SK-N-SH (cell line): Measurements from ENCODE around the gene GDPD4. TPM values are rescaled to one million over a fixed set of nuclear protein-coding genes. Genes with fewer than 3 reads are reported as not detected.

Experiments
- CTCF ChIA-PET: fragments of 300-600, 350-600 bp; formaldehyde crosslinking; extraction: SDS; loops from one replicate; lab custom pipeline; 2021; lab: Yijun Ruan, JAX
- POLR2A ChIA-PET: fragments of 350-600 bp; sonication (Branson Sonifier 250); formaldehyde crosslinking; extraction: SDS; loops from one replicate; lab custom pipeline; 2020; ENCODE audit warnings: antibody characterized with exemption, inconsistent platforms; lab: Yijun Ruan, JAX
- DNase-seq: peaks from one replicate; pipeline ENCODE4 v3.0.0; 2012
- H2AFZ ChIP-seq: fragments of 200-600 bp; sonication (generic); 2 replicates; pipeline ENCODE4 v1.8.1; 2016; ENCODE audit warnings: antibody characterized with exemption, mild to moderate bottlenecking, low read depth
- H3F3A ChIP-seq: fragments of 200-600 bp; sonication (generic); replicated peaks from 2 replicates; pipeline ENCODE3; 2016; ENCODE audit warnings: antibody characterized with exemption, mild to moderate bottlenecking; ENCODE audit not compliant: insufficient read depth
- H3K27ac ChIP-seq, 2 experiments: fragments of 200-500 bp in 1 of 2; fragments of 200-600 bp in 1 of 2; sonication (Bioruptor generic) in 1 of 2; sonication (generic), shearing (Covaris generic) in 1 of 2; 2 replicates each; pipeline versions ENCODE4 v1.5.1 to v1.6.1; 2014 to 2016; ENCODE audit warnings: low read depth in 2 of 2, inconsistent platforms in 1 of 2, low read length in 1 of 2, mild to moderate bottlenecking in 1 of 2, mixed read lengths in 1 of 2
- H3K27me3 ChIP-seq: fragments of 200-600 bp; sonication (generic), shearing (Covaris generic); 2 replicates; pipeline ENCODE4 v1.6.1; 2016; ENCODE audit warnings: mixed run types; ENCODE audit not compliant: insufficient read depth
- H3K36me3 ChIP-seq, 2 experiments: fragments of 200-500 bp in 1 of 2; fragments of 200-600 bp in 1 of 2; sonication (Bioruptor generic) in 1 of 2; sonication (generic) in 1 of 2; replicated peaks in 1 of 2; 2 replicates each; pipeline versions ENCODE3 to v1.5.1; 2014 to 2016; ENCODE audit warnings: low read length in 1 of 2, mild to moderate bottlenecking in 1 of 2; ENCODE audit not compliant: insufficient read depth in 2 of 2, control insufficient read depth in 1 of 2
- H3K4me1 ChIP-seq, 2 experiments: fragments of 200-500 bp in 1 of 2; fragments of 200-600 bp in 1 of 2; sonication (Bioruptor generic) in 1 of 2; sonication (generic), shearing (Covaris generic) in 1 of 2; 2 replicates each; pipeline versions ENCODE4 v1.5.1 to v1.6.1; 2014 to 2016; ENCODE audit warnings: low read depth in 1 of 2, low read length in 1 of 2, mixed run types in 1 of 2; ENCODE audit not compliant: insufficient read depth in 2 of 2, control insufficient read depth in 1 of 2
- H3K4me2 ChIP-seq: fragments of 200-600 bp; sonication (generic), shearing (Covaris generic); 2 replicates; pipeline ENCODE4 v1.6.1; 2017; ENCODE audit warnings: mixed run types
- H3K4me3 ChIP-seq, 2 experiments: fragments of 200-500 bp in 1 of 2; fragments of 200-600 bp in 1 of 2; sonication (Bioruptor generic) in 1 of 2; sonication (generic), shearing (Covaris generic) in 1 of 2; 2 replicates each; pipeline versions ENCODE4 v1.5.1 to v1.8.1; 2014 to 2016; ENCODE audit warnings: low read depth in 2 of 2, inconsistent platforms in 1 of 2, low read length in 1 of 2, mild to moderate bottlenecking in 1 of 2, mixed read lengths in 1 of 2, moderate library complexity in 1 of 2
- H3K79me2 ChIP-seq: fragments of 200-600 bp; sonication (generic); 2 replicates; pipeline ENCODE4 v1.8.1; 2017; ENCODE audit warnings: mild to moderate bottlenecking; ENCODE audit not compliant: insufficient read depth
- H3K9ac ChIP-seq: fragments of 200-600 bp; sonication (generic); 2 replicates; pipeline ENCODE4 v1.6.1; 2017; ENCODE audit warnings: mixed run types
- H3K9me2 ChIP-seq: fragments of 200-600 bp; sonication (generic); 2 replicates; pipeline ENCODE4 v1.6.1; 2017; ENCODE audit warnings: mixed run types
- H3K9me3 ChIP-seq: fragments of 200-600 bp; sonication (generic); 2 replicates; pipeline ENCODE4 v1.6.1; 2017; ENCODE audit warnings: mixed run types, mild to moderate bottlenecking, moderate library complexity
- H4K20me1 ChIP-seq: fragments of 200-600 bp; sonication (generic); 2 replicates; pipeline ENCODE4 v1.6.1; 2017; ENCODE audit warnings: mild to moderate bottlenecking, mixed run types; ENCODE audit not compliant: insufficient read depth
- ELF1 ChIP-seq: IDR thresholded peaks from 2 replicates; pipeline ENCODE4 v1.4.0; 2012
- FOSL2 ChIP-seq: IDR thresholded peaks from 2 replicates; pipeline ENCODE4 v1.4.0; 2012; ENCODE audit warnings: low read depth, mild to moderate bottlenecking, moderate library complexity, borderline replicate concordance
- FOXJ3 ChIP-seq: sonication (generic); formaldehyde crosslinking; IDR thresholded peaks from 2 replicates; pipeline ENCODE4 v1.5.1; 2020; ENCODE audit warnings: mild to moderate bottlenecking, missing genetic modification reagents
- GATA2 ChIP-seq: sonication (generic); formaldehyde crosslinking; IDR thresholded peaks from 2 replicates; pipeline ENCODE4 v1.5.0; 2020; ENCODE audit warnings: mild to moderate bottlenecking, missing genetic modification reagents
- MEF2A ChIP-seq: IDR thresholded peaks from 2 replicates; pipeline ENCODE4 v1.4.0; 2012; ENCODE audit warnings: low read depth, borderline replicate concordance
- MXI1 ChIP-seq: IDR thresholded peaks from 2 replicates; pipeline ENCODE4 v1.6.1; 2012; ENCODE audit warnings: mild to moderate bottlenecking, low read depth, low read length, improper control_type of control experiment
- NFIC ChIP-seq: IDR thresholded peaks from 2 replicates; pipeline ENCODE4 v1.4.0; 2012; ENCODE audit warnings: borderline replicate concordance
- POLR2AphosphoS5 ChIP-seq: IDR thresholded peaks from 2 replicates; pipeline ENCODE4 v1.6.1; 2012; ENCODE audit warnings: low read depth, low read length
- RAD21 ChIP-seq: IDR thresholded peaks from 2 replicates; pipeline ENCODE4 v1.6.1; 2012; ENCODE audit warnings: mild to moderate bottlenecking, low read length
- RFX5 ChIP-seq: IDR thresholded peaks from 2 replicates; pipeline ENCODE4 v1.6.1; 2012; ENCODE audit warnings: mild to moderate bottlenecking, improper control_type of control experiment, low read length
- TCF12 ChIP-seq: IDR thresholded peaks from 2 replicates; pipeline ENCODE4 v1.4.0; 2012
- YY1 ChIP-seq: IDR thresholded peaks from 2 replicates; pipeline ENCODE4 v1.4.0; 2012; ENCODE audit warnings: low read depth, mild to moderate bottlenecking
- WGBS: methylation state at CpG from one replicate; pipeline ENCODE4 v1.1.6; 2017; ENCODE audit warnings: low lambda C conversion rate; 5-methylcytosine and 5-hydroxymethylcytosine counted together
- polyA plus RNA-seq, 3 experiments: library from polyadenylated mRNA; depleted of rRNA; stranded (reverse); fragments of >200 nt; gene quantifications; 2 replicates each; pipeline ENCODE4 v1.2.3, GENCODE V29; 2012
- TF ChIP-seq, protein P1 (sequence below): IDR thresholded peaks from 2 replicates; pipeline ENCODE4 v1.6.1; 2012; ENCODE audit warnings: mild to moderate bottlenecking, low read depth, low read length, moderate library complexity
- TF ChIP-seq, protein P2 (sequence below): fragments of 150-350 bp; IDR thresholded peaks from 2 replicates; pipeline ENCODE4 v1.6.1; 2017; ENCODE audit warnings: antibody characterized with exemption, low read length, low read depth, borderline replicate concordance
- TF ChIP-seq, protein P3 (sequence below): IDR thresholded peaks from 2 replicates; pipeline ENCODE4; 2012
- TF ChIP-seq, protein P4 (sequence below): IDR thresholded peaks from 2 replicates; pipeline ENCODE4 v1.4.0; 2012; ENCODE audit warnings: low read depth, borderline replicate concordance
- TF ChIP-seq, protein P5 (sequence below): fragments of 200-600 bp; sonication (generic); IDR thresholded peaks from 2 replicates; pipeline ENCODE4 v1.6.1; 2017; ENCODE audit warnings: antibody characterized with exemption, mild to moderate bottlenecking, moderate library complexity

GDPD4 gene
- polyA plus RNA-seq, 1 of the 3 experiments (the other 2 are of a cell fraction), result not detected

DNA sequence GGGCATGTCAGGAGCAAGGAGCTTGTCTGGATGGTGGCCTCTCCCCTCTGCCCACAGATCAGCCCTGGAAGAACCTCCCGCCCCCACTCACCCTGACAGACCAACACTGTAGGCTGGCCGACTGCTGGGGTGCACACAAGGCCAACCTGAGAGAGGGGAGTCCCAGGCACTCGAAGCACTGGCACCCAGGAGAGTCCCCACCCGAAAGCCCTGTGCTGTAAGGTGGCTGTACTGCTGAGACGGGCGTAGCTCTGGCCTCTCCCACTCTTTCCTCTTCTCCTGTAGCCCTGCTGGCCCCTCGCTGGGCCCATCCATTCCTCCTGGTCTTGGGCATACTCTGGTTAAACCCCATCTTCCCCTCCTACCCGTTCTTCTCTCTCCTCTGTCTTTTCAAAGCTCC, 133.7 kb downstream of the GDPD4 start:
- Histone ChIP-seq H3K4me3 (no peak overlapping the region), H4K20me1 (no peaks in the 10 kb centered on the region), H2AFZ (no peak overlapping the region), H3K79me2 (no peaks in the 10 kb centered on the region), H3K27ac (no peak overlapping the region), H3K9me2 (no peaks in the 10 kb centered on the region), H3K4me2 (no peak overlapping the region), H3K9ac (no peak overlapping the region), H3K4me1 (no peaks in the 10 kb centered on the region), H3F3A (no peaks in the 10 kb centered on the region), H3K9me3 (no peaks in the 10 kb centered on the region), H3K27me3 (no peaks in the 10 kb centered on the region), H3K36me3 (no peaks in the 10 kb centered on the region)
- ChIA-PET CTCF (interaction anchor here (0.9 to 4.6 kb wide), 4 partner anchors 19 to 380 kb away, joined by 3 to 25 read pairs (median 10); partner anchors contain the start of gene MYO7A), POLR2A (no interaction called here)
- DNase-seq, result no peak
- TF ChIP-seq POLR2AphosphoS5 (no peak), MXI1 (no peak), MEF2A (no peak), FOSL2 (no peak), RFX5 (no peak), TCF12 (no peak), GATA2 (CRISPR knock-in tag) (no peak)
- TF ChIP-seq, protein P1, sequence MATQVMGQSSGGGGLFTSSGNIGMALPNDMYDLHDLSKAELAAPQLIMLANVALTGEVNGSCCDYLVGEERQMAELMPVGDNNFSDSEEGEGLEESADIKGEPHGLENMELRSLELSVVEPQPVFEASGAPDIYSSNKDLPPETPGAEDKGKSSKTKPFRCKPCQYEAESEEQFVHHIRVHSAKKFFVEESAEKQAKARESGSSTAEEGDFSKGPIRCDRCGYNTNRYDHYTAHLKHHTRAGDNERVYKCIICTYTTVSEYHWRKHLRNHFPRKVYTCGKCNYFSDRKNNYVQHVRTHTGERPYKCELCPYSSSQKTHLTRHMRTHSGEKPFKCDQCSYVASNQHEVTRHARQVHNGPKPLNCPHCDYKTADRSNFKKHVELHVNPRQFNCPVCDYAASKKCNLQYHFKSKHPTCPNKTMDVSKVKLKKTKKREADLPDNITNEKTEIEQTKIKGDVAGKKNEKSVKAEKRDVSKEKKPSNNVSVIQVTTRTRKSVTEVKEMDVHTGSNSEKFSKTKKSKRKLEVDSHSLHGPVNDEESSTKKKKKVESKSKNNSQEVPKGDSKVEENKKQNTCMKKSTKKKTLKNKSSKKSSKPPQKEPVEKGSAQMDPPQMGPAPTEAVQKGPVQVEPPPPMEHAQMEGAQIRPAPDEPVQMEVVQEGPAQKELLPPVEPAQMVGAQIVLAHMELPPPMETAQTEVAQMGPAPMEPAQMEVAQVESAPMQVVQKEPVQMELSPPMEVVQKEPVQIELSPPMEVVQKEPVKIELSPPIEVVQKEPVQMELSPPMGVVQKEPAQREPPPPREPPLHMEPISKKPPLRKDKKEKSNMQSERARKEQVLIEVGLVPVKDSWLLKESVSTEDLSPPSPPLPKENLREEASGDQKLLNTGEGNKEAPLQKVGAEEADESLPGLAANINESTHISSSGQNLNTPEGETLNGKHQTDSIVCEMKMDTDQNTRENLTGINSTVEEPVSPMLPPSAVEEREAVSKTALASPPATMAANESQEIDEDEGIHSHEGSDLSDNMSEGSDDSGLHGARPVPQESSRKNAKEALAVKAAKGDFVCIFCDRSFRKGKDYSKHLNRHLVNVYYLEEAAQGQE, result no peak
- TF ChIP-seq, protein P2, sequence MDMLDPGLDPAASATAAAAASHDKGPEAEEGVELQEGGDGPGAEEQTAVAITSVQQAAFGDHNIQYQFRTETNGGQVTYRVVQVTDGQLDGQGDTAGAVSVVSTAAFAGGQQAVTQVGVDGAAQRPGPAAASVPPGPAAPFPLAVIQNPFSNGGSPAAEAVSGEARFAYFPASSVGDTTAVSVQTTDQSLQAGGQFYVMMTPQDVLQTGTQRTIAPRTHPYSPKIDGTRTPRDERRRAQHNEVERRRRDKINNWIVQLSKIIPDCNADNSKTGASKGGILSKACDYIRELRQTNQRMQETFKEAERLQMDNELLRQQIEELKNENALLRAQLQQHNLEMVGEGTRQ, result no peak
- TF ChIP-seq, protein P3, sequence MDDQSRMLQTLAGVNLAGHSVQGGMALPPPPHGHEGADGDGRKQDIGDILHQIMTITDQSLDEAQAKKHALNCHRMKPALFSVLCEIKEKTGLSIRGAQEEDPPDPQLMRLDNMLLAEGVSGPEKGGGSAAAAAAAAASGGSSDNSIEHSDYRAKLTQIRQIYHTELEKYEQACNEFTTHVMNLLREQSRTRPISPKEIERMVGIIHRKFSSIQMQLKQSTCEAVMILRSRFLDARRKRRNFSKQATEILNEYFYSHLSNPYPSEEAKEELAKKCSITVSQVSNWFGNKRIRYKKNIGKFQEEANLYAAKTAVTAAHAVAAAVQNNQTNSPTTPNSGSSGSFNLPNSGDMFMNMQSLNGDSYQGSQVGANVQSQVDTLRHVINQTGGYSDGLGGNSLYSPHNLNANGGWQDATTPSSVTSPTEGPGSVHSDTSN, result no peak
- WGBS, result 65% methylated on average over 8 of the region's 8 CpGs

DNA sequence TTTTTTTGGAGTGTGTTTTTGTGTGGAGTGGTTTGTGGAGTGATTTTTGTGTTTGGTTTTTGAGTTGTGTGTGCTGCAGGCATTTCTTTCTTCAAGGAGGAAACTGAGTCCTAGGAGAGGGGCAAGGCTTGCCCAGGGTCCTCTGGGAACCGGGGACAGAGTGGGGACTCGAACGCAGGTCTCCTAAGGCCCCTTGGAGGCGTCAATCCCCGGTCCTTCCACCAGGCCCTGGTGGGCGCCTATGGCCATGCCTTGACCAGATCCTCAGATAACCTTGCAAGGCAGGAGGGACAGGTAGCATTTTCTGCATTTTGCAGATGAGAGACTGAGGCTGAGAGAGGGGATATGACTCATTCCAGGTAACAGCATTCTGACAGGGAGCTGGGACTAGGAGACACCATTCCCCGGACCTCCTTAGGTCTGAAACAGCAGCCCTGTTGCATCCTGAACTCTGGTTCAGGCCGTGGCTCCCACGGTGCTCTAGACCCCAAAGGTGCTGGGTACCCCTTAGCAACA, 134.3 kb downstream of the GDPD4 start:
- H3K4me1 ChIP-seq, result no peaks in the 10 kb centered on the region
- H3K27ac ChIP-seq, result no peak overlapping the region
- H3K27me3 ChIP-seq, result no peaks in the 10 kb centered on the region
- no peaks in the 10 kb centered on the region for H3K36me3 ChIP-seq
- no peak for DNase-seq
- ChIA-PET CTCF (interaction anchor here (0.9 to 4.6 kb wide), 3 partner anchors 20 to 39 kb away, joined by 3 to 25 read pairs (median 16); partner anchors contain the start of gene MYO7A), POLR2A (no interaction called here)
- H3K4me2 ChIP-seq, result no peak overlapping the region
- H3F3A ChIP-seq, result no peaks in the 10 kb centered on the region
- H2AFZ ChIP-seq, result no peak overlapping the region
- H3K9me2 ChIP-seq, result no peaks in the 10 kb centered on the region
- TF ChIP-seq RFX5 (no peak), MXI1 (no peak), ELF1 (no peak), YY1 (no peak), FOXJ3 (CRISPR knock-in tag) (no peak), NFIC (no peak), RAD21 (no peak), GATA2 (CRISPR knock-in tag) (no peak)
- TF ChIP-seq, protein P4, sequence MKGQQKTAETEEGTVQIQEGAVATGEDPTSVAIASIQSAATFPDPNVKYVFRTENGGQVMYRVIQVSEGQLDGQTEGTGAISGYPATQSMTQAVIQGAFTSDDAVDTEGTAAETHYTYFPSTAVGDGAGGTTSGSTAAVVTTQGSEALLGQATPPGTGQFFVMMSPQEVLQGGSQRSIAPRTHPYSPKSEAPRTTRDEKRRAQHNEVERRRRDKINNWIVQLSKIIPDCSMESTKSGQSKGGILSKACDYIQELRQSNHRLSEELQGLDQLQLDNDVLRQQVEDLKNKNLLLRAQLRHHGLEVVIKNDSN, result no peak
- TF ChIP-seq, protein P5, sequence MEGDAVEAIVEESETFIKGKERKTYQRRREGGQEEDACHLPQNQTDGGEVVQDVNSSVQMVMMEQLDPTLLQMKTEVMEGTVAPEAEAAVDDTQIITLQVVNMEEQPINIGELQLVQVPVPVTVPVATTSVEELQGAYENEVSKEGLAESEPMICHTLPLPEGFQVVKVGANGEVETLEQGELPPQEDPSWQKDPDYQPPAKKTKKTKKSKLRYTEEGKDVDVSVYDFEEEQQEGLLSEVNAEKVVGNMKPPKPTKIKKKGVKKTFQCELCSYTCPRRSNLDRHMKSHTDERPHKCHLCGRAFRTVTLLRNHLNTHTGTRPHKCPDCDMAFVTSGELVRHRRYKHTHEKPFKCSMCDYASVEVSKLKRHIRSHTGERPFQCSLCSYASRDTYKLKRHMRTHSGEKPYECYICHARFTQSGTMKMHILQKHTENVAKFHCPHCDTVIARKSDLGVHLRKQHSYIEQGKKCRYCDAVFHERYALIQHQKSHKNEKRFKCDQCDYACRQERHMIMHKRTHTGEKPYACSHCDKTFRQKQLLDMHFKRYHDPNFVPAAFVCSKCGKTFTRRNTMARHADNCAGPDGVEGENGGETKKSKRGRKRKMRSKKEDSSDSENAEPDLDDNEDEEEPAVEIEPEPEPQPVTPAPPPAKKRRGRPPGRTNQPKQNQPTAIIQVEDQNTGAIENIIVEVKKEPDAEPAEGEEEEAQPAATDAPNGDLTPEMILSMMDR, result no peak
- TF ChIP-seq, protein P2, result no peak
- no peak overlapping the region for H3K9ac ChIP-seq
- no peaks in the 10 kb centered on the region for H4K20me1 ChIP-seq
- no peak overlapping the region for H3K4me3 ChIP-seq
- no peaks in the 10 kb centered on the region for H3K9me3 ChIP-seq
- H3K79me2 ChIP-seq, result no peaks in the 10 kb centered on the region
- WGBS, result 85% methylated on average over 5 of the region's 9 CpGs
